ENCODE measurements around the gene EGR4.

Gene EGR4

DNA sequence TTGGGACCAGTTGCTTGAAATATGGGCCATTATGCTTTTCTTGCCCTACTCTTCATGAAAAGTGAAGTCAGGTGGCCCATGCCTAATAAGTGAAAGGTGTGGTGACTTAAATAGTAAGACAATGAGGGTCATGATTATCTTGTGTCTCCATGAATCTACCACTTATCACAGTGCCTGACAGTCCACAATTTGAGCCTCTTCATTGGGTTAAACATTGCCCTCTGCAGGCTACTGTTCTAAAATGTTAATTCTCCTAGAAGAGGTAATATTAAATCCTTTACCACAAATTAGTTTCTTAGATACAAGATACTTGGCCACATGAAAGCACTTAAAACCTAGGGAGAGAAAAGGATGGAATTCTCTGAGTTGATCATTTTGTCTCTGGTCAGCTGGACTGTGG lies 4.0 kb downstream of the EGR4 start:
- DNase-seq, result no peak

DNA sequence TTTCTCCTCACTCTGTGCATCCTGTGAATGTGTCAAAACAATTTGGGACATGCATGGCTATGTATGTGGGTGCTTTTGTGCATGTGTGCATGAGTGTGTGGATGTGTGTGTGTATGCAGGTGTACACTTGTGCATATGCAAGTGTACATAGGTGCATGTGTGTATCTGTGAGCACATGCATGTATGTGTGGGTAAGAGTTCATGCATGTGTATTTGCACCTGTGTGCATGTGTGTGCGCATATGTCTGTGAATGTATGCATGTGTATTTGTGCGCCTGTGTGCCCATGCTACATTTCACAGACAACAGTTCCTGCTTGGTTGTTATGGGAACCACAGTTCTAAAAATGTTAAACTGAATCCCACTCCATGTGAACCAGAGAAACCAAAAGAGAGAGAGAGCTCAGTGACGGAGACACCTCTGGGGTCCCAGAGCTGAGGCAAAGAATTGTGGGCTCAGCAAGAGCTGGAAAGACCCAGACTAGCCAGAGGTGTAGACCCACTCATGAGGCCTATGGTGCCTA lies 7.2 kb downstream of the EGR4 start:
- no peak for DNase-seq

DNA sequence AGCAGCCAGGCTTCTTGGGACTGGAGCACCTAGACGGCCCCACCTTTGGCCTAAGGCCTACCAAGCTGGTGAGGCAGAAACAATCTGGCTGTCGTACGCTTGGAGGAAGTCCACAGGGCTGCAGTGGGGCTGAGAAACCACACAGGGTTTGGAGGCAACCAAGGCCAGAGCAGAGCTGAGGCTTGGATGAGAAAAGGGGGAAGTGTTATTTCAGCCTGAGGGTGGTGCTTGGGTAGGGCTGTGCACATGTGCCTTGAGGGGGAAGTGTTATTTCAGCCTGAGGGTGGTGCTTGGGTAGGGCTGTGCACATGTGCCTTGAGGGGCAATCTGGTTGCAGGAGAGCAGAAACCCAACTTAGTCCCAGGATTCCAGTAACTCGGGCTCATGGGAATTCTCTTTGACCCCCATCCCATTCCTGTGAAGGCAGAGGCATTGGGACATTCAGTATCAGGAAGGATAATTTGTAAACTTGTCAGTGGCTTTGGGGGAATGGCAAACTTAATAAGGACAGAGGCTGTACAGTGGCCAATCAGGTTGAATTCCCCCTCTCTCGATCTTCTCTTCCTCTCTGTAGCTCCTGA lies 8.1 kb downstream of the EGR4 start:
- no peak for DNase-seq

DNA sequence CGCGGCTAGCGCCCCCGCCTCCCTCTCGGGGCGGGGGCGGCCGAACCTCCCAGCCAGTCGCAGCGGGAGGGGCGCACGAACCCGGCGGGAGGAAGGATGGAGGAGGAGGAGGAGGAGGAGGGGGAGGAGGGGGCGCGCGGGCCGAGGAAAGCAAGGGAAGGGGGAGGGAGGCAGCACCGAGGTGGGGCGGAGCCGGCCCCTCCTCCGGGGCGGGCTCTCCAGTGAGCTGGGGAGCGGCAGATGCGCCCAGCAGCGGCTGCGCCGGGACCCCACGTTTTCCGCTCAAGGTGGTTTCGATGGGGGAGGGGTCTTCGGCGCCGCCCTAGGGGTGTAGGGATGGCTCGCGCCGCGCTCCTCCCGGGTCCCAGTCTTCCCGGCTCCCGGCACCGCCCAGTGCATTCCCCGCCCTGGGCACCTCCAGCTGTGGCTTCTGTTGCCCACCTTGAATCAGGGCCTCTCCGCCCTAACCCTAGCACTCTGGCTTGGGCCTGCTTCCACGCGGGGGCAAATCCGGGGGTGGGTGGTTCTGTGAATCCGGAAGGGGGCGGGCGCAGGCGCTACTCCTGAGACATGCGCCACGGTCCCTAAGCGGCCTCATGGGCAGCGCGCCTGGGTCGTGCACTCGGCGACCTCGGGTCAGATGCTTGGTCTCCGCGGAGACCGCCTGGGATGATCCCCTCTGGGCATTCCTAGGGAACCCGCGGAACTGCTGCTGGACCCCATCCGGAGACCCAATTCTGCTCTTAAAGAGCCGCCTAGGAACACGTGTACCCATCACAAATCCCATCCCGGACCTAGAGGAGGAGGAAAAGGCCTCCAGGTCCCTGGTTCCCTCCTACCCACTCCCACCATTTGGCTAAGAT lies 8.8 kb downstream of the EGR4 start, which contains the start of gene FBXO41:
FBXO41 (minus strand) TSS at position 183 of the 863 bp plus-strand sequence. CDS start 14,848 bp downstream, outside the sequence.
- DNase-seq, result peak; percentile 53

DNA sequence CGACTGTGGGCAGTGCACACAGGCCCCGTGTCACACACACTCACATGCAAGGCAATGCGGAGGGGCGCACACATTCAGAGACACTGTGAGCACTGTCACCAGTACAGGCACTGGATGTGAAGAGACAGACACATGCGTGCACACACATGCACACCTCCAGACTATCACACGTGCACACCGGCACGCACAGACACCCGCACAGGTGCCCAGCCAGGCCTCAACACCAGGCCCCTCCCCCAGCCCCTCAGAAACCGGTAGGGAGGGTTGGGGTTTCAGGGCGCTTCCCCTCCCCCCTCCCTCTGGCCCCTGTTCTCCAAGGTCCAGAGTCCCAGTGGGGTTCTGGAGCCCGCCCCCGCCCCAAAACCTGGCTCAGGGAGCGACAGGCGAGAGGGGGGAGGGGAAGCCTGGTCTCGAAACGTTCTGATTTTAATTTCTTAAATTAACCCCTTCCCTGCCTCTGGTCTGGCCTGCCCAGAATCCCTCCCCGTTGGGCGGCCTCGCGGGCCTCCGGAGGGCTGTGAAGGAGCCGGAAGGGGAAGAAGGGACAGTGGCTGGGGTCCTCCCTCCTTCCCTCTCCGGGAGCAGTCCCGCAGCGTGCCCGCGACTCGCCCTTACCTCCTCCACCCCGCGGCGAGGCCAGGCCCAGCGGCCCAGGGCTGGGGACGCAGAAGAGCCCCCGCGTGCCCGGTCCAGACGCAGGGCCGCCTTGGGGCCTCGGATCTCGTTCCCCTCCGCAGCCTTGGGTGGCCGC lies 9.6 kb downstream of the EGR4 start:
- no peak for DNase-seq

DNA sequence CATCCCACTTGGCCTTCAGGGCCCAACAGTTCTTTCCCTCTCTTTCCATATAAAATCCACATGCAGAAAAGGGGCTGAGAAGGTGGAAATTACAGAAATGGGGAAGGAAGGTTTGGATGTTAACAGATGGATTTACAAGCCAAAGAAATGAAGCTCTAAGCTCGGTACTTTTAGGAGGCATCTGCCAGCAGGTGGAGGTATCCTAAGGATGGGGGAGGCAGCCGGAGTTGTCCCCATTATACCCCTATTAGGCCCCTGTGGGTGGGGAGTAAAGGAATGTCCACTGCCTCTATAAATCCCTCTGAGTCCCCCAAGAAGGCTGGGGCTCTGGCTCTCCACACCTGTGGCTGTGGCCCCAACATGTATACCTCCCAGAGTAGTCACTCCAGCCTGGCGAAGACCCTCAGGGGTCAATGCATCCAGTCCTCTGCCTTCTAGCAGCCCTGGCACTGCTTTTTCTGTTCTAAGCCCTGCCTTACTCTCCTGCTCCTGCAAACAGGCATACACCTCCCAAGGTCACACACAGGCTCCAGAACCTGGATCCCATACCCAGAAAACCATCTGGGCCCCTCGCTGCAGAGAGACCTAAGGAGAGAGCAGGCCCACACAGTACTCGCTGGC lies 10.3 kb downstream of the EGR4 start:
- no peak for DNase-seq

DNA sequence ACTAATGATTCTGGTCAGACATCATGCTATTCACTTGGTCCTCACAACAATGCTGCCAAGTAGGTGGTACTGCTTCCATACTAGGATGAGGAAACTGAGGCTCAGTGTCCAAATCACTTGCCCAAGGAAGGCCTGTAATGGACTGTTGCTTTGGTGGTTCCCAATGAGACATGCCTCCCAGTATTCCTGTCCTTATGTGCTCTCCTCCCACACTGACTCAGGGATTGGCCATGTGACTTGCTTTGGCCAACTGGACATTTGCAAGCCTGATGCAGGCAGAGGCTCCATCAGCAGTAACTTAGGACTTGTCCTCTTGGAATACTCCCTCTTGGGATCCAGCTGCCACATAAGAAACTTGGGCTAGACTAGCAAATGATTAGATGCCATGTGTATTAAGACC lies 12.1 kb downstream of the EGR4 start:
- no peak for DNase-seq

DNA sequence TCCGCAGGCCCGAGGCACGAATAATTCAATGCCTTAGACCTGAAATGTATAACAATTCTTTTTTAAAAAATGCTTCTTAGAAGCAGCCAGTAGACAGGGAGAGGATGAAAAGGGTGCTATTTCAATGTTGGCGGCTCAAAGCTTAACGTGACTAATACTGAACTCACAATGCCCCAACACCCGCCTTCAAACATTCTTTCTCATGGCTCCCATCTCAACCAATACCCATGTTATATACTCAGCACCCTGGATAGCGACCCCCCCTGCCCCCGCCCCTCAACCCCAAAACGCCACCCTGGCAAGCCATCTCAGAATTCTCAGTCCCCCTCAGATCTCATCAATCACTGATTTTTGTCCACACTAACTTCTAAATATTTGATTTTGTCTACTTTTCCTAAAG lies 13.5 kb downstream of the EGR4 start:
- no peak for DNase-seq

DNA sequence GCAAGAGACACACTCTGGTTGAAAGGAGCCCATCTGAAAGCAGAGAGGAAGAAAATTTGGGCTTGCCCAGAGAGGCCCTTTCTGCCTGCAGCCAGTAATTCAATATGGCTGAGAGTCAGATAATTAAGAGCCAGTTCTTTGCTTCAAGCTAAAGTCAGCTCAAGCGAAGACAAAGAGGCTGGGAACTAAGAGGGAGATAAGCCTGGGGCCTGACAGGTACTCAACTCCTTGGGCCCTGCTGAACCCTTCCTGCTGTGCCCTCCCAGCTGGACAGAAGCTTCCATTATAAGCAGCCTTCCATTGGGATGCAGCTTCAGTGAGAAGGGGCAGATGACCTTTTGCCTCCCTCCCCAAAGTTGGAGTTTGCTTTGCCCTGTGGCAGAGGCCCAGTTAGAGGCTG lies 21.1 kb downstream of the EGR4 start:
- DNase-seq, result no peak

DNA sequence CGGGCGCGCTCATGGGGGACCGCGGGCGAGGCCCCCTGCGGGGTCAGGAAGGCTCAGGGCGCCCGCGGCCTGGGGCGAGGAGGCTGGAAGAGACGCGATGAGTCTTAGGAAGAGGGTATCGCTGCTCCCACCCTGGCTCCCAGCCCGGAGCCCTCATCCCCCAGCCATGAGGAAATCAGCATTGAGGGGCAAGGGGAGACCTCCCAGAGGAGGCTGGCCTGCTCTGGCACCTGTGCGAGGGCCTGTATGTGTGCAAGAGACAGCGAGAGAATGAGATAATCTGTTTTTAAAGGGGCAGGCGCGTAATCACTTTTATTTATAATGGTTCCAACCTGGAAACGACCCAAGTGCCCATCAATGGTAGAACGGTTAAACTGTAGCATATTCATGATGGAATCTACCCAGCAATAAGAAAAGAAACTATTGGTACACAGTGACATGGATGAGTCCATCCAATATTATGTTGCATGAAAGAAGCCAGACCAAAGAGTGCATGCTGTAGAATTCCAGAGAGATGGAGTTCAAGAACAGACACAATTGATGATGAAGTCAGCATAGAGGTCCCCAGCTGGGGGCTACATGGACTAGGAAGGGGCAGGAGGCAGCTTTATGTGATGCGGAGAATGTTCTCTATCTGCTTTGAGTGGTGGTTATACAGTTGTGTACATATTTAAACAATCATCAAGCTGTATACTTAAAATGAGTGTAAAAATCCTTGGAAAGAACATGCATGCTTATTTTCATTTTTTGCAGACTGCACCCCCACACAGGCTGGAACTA lies 23.5 kb downstream of the EGR4 start:
- DNase-seq, result peak; percentile 35

DNA sequence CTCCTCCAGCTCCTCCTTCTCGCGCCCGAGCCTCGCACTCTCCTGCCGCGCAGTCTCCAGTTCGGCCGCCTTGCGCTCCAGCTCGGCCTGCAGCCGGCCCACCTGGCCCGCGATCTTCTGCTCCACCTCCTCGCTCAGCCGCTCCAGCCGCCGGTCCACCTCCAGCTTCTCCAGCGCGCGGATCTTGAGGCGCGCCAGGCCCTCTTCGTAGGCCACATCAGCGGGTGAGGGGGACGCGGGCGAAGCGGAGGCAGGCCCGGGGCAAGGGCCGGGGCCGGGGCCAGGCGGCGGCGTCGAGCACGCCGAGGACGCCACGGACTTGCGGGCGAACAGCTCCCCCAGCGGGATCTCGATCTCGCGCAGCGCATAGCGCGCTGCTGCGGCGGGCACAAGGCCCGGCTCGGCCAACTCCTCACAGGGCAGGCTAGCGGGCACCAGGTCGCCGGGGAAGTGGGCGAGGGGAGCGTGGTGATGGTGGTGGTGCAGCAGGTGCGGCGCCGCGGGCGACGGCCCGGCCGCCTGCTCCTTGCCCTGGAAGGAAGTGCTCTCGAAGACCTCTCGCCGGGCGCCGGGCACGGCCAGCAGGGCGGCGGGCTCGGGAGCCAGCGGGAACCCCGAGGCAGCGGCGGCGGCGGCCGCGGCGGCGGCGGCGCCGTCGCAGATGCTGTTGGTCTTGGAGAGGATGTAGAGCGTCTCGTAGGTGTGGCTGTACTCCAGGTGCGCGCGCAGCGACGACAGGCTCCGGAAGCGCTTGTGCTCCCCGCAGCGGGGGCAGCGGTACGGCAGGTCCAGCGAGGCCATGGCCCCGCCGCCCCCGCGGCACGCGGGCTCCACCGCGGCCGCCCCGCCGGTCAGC lies 24.3 kb downstream of the EGR4 start:
- DNase-seq, result peak; percentile 84

DNA sequence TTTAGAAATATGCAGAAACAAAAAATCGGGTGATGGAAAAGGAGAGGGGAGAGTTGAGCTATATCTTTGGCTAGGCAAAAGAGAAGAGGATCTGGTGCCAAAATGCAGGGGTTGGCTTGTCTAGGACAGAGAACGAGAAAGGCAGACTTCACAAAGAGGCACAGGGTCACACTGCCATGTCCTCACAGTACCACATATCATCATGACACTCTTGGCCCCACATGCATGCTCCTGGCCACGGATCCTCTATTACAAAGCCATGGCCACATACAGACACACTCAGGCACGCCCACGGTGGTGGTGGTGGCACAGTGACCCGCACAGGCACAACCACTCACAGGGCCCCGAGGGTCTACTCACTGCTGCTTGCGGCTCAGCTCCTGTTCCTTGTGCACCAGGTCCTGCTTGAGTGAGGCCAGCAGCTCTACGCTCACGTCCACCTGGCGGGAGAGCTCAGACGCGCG lies 24.9 kb downstream of the EGR4 start:
- DNase-seq, result no peak

DNA sequence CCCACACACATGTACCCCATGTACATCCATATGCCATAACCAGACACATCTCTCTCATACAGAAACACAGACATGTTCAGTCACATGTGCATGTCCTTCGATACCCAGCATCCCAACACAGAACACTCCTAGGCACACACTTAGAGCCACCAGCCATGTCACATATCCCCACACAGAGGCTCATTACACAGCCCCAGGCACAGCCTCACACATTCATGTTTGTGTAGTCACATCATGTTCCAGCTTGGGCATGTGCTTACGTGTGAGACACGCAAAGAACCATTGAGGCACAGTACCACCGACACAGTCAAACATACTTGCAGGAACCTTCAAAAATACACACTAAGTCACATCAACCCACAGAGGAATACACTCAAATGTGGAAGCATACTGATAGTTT lies 26.3 kb downstream of the EGR4 start:
- DNase-seq, result no peak

DNA sequence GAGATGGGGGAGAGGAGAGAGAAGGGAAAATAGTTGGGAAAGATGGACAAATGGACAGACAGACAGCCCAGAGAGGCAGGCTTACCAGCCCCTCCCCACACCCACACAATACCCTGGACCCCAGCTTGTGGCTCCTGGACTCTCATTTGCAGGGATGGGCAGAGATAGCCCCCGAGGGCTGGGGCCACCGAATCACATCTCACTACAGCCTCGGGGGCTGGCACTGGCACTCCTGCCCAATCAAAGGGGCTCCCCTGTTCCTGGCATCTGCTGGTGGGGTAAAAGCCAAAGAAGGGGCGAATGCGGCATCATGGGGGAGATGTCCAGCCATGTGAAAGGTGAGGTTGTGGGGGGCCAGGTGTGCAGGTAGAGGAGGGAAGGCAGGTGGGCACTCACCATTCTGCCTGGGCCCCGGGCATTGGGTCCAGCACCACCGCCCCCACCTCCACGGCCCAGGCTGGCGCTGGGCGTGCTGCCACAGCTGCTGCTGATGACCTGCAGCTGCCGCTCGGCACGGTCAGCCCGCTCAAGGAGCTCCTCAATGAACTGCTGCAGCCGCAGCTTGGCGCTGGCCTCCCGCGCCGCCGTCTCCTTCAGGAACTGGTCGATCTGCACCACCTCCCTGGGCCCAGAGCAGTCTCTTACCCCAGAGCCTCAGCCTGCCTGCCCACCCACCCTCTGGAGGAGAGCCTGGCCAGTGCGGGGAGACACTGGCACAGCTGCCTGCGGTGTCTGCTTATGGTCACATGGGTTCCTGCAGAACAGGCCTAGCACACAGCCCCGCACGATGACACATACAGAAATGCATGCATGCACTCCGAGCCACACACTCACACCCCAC lies 27.1 kb downstream of the EGR4 start:
- DNase-seq, result peak; percentile 51

DNA sequence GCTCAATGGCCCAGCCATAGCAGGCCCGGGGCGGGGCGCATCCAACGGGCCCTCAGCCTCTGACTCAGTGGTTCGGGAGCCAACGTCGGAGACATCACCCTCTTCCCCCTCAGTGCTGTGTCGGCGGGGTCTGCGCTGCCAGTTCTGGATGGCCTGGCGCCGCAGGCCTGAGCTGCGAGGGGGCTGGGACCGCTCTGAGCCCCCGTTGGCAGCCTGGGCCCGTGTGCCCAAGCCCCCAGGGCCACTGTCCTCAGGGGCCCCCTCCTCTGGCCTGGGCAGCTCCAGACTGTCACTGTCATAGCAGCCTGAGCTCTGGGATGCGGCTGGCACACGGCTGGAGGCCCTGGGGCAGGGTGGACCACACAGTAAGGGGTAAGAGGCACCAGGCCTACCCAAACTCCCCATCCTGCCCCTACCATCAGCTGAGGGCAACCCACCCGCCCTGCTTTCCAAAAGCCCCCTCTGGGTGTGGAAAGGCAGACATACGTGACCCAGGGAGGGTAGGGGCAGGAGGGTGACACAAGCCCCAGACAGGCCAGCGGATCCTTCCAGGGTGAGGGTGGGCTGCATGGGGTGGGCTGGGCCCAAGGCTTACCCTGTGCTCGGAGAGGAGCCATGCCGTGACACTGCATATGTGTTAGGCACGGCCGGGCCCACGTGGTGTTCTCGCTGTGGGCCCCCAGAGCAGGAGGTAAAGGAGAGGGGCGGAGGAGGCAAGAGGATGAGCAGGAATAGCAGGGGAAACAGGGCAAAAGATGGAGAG lies 27.9 kb downstream of the EGR4 start:
- no peak for DNase-seq

DNA sequence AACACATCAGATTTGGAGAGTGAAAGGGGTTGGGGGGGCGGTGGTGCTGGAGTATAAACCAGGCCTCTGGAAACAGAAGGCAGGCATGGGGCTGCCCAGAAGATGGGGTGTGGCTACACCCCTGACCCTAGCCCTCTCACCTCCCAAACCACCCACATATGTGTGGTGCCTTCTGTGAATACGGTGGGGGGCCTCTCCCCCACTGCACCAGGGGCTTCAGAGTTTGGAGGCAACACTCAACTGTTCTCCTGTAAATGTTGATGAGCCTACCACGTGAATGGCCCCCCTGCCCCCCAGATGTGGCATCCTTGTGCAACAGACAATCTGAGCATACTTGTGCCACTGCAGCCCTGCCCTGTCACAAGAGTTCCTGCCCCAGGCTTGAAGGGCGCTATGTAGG lies 28.6 kb downstream of the EGR4 start:
- no peak for DNase-seq

DNA sequence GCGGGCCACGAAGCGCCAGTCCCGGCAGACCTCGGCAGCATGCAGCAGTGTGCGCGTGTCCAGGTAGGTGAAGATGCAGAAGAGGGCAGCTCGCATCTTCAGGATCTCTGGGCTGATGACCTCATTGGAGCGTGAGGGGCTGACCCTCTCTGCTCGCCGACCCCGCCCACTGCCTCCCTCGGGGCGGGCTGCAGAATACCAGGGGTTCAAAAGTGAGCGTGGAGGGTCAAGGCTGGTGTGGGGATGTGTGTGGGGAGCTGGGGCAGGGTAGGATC lies 29.1 kb downstream of the EGR4 start:
- no peak for DNase-seq

DNA sequence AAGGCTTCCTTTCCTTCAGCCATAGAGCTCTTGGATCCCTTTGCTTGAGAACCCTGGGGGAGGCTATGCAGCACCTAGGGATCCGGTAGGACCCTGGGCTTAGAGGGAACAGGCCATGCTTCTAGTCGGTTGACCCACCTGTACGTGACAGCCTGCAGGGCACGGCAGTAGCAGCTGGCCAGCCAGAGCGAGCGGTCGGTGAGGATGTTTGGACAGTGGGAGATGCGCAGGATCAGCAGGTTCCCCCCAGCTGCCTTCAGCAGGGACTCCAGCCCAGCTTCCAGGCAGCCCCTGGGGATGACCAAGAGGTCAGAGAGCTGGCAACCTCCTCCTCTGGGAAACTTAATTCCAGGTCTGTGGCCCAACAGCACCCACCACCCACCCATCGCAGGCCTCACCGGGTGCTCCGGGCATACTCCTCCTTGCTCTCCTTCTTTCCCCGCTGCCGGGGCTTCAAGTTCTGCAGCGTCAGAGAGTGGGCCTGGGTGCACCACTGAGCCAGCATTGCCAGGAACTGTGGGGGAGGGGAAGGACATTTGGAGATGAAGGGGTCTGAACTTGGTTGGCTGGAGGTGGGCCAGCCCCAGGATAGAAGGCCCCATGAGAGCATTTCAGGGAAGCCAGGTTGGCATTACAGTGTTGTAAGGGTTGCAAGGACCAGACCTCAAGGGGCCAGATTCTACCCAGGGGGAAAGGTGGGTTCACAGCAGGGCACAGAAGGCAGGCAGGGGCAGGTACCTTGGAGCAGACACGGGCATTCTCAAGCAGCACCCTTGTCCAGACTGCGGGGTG lies 29.6 kb downstream of the EGR4 start:
- DNase-seq, result no peak

Data from DMS79 treated with DMSO at 0.1 percent for 48 hours (cell line).